ENCODE measurements around the gene HDHD3.

The HDHD3 gene

DNA sequence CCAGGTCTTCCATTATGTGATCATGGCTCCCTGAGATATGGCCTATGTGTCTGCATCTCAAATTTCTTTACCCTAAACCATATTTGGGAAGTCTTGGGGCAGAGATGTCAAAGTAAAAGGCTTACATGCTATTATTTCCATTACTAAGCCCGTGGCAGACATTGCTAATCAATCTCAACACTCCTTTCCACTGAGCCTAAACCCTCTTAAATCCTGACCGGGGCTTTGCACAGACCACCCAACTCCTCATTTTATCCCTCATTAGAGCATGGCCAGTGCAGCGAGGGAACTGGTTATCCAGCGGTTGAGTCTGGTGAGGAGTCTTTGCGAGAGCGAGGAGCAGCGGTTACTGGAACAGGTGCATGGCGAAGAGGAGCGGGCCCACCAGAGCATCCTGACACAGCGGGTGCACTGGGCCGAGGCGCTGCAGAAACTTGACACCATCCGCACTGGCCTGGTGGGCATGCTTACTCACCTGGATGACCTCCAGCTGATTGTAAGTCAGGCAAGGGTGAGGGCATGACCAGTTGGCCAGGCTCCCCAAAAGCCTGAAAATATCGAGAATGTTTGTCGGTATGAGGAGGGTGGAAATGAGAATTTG is 16.4 kb downstream of the HDHD3 start:
- H3K4me1 Mint-ChIP-seq (ENCODE audit: low read depth) = peaks cover 14% of the 10 kb centered on the region
- no peaks in the 10 kb centered on the region for H3K36me3 Mint-ChIP-seq (ENCODE audit: low read depth)
- no peak overlapping the region for H3K27ac Mint-ChIP-seq
- H3K4me3 Mint-ChIP-seq = no peak overlapping the region
- no peak for DNase-seq
- H3K27me3 Mint-ChIP-seq = peaks cover 5% of the 10 kb centered on the region
- no peaks in the 10 kb centered on the region for H3K9me3 Mint-ChIP-seq

DNA sequence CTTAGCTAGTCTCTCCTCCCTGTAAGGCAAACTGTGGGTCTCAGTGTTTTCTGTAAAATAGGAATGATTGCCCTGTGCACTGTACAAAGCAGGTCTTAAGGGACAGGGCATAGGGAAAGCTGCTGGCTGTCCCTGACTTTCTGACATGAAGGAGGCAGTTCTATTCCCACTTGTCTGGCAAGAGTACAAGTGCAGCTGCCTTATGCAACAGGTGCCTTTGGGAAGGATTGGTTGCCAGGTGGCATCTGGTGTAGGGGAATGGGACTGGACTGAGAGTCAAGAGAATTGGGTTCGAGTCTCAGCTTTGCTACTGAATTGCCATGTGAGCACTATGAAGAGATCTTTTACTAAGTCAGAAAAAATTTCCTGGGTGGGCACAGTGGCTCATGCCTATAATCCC is 17.4 kb downstream of the HDHD3 start:
- DNase-seq = no peak
- no peak overlapping the region for H3K4me3 Mint-ChIP-seq
- no peaks in the 10 kb centered on the region for H3K36me3 Mint-ChIP-seq (ENCODE audit: low read depth)
- H3K9me3 Mint-ChIP-seq = no peaks in the 10 kb centered on the region
- peaks cover 5% of the 10 kb centered on the region for H3K27me3 Mint-ChIP-seq
- no peak overlapping the region for H3K27ac Mint-ChIP-seq
- H3K4me1 Mint-ChIP-seq (ENCODE audit: low read depth) = peaks cover 14% of the 10 kb centered on the region

GRCh38 chr9:113356686-113357292 is 20.0 kb downstream of the HDHD3 start:
- Mint-ChIP-seq H3K27me3 (peaks cover 22% of the 10 kb centered on the region), H3K36me3 (ENCODE audit: low read depth) (no peaks in the 10 kb centered on the region), H3K4me3 (no peak overlapping the region), H3K27ac (no peak overlapping the region), H3K4me1 (ENCODE audit: low read depth) (peaks cover 19% of the 10 kb centered on the region), H3K9me3 (no peaks in the 10 kb centered on the region)
- DNase-seq = no peak

GRCh38 chr9:113355040-113355596 is 21.7 kb downstream of the HDHD3 start:
- H3K9me3 Mint-ChIP-seq = no peaks in the 10 kb centered on the region
- peaks cover 24% of the 10 kb centered on the region for H3K4me1 Mint-ChIP-seq (ENCODE audit: low read depth)
- H3K27me3 Mint-ChIP-seq = peaks cover 34% of the 10 kb centered on the region
- H3K27ac Mint-ChIP-seq = no peak overlapping the region
- H3K4me3 Mint-ChIP-seq = no peak overlapping the region
- H3K36me3 Mint-ChIP-seq (ENCODE audit: low read depth) = no peaks in the 10 kb centered on the region
- no peak for DNase-seq

DNA sequence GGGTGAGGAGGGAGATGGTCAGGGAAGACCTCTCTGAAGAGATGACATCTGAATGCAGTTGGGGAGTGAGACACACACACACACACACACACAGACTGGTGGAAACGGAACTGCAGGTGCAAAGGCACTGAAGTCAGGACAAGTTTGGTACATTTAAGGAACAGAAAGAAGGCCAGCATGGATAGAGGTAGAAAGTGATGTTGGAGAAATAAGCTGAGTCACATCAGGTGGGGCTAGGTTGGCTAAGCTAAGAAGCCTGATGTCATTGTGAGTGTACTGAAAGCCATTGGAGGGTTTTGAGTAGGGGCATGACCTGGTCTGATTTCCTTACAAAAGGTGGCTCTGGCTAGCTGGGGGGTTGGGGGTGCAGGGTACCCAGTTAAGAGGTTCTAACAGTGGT is 24.4 kb downstream of the HDHD3 start:
- DNase-seq = no peak
- H3K27me3 Mint-ChIP-seq = peaks cover 42% of the 10 kb centered on the region
- H3K9me3 Mint-ChIP-seq = no peaks in the 10 kb centered on the region
- peaks cover 33% of the 10 kb centered on the region for H3K4me1 Mint-ChIP-seq (ENCODE audit: low read depth)
- peak overlapping the region; percentile 65 for H3K27ac Mint-ChIP-seq
- no peak overlapping the region for H3K4me3 Mint-ChIP-seq
- no peaks in the 10 kb centered on the region for H3K36me3 Mint-ChIP-seq (ENCODE audit: low read depth)

DNA sequence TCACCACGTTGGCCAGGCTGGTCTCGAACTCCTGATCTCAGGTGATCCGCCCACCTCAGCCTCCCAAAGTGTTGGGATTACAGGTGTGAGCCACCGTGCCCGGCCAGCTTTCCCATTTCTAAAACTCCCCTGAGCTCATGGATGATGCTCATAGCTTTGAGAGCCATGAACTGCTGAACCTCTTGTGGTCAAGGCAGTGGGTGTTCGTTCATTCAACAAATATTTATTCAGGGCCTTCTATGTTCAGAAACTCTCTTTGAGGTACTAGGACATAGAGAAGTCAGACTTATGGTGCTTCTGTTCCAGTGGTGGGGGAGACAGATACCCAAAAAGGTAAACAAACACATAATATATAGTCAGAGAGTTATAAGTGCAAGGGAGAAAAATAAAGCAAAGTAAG is 24.8 kb downstream of the HDHD3 start:
- Mint-ChIP-seq H3K4me3 (no peak overlapping the region), H3K27me3 (peaks cover 42% of the 10 kb centered on the region), H3K27ac (peak overlapping the region; percentile 65), H3K9me3 (no peaks in the 10 kb centered on the region), H3K4me1 (ENCODE audit: low read depth) (peaks cover 36% of the 10 kb centered on the region), H3K36me3 (ENCODE audit: low read depth) (no peaks in the 10 kb centered on the region)
- DNase-seq = no peak

GRCh38 chr9:113350937-113351336 is 25.8 kb downstream of the HDHD3 start:
- no peaks in the 10 kb centered on the region for H3K9me3 Mint-ChIP-seq
- no peaks in the 10 kb centered on the region for H3K36me3 Mint-ChIP-seq (ENCODE audit: low read depth)
- peaks cover 38% of the 10 kb centered on the region for H3K4me1 Mint-ChIP-seq (ENCODE audit: low read depth)
- peaks cover 37% of the 10 kb centered on the region for H3K27me3 Mint-ChIP-seq
- peak overlapping the region; percentile 77 for H3K4me3 Mint-ChIP-seq
- peak overlapping the region; percentile 90 for H3K27ac Mint-ChIP-seq
- DNase-seq = no peak

DNA sequence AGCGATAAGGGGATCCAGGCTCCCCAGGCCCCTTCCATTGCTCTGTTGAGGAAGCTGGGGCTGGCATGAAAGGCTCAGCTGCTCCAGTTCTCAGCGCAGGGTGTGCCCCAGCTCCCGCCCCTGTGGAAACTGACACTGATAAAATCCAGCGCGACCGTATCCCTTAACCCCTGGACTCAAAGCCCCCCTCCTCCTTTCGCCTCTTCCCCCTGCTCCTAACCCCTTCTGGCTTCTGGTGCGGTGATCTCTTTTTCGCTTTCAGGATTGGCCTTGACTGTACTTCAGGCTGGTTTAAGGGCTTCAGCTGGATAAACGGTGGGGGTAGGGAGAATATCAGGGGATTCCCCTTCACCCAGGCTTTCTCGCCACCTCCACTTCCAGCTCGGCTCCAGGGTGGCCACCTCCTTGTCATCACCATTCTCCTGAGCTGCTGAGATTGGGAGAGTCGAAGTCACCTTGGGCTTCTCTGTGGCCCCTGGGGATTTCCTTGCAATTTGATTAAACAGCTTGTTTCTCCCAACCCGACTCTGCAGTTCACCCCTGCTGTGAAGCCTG is 26.6 kb downstream of the HDHD3 start:
- H3K4me1 Mint-ChIP-seq (ENCODE audit: low read depth) = peaks cover 43% of the 10 kb centered on the region

GRCh38 chr9:113349445-113350094 is 27.2 kb downstream of the HDHD3 start, which contains the start of gene BSPRY:
Gene BSPRY (plus strand): TSS chr9:113349541. CDS start chr9:113349580, 39 bp downstream.
- DNase-seq = peak; percentile 58
- Mint-ChIP-seq H3K9me3 (no peaks in the 10 kb centered on the region), H3K27ac (peak within 1 kb of the TSS; percentile 90), H3K4me3 (peak within 1 kb of the TSS; percentile 77), H3K27me3 (peaks cover 37% of the 10 kb centered on the region), H3K36me3 (ENCODE audit: low read depth) (no peaks in the 10 kb centered on the region), H3K4me1 (ENCODE audit: low read depth) (peaks cover 43% of the 10 kb centered on the region)

More for the DNA sequence above, 26.6 kb downstream of the HDHD3 start:
- no peaks in the 10 kb centered on the region for H3K9me3 Mint-ChIP-seq
- H3K36me3 Mint-ChIP-seq (ENCODE audit: low read depth) = no peaks in the 10 kb centered on the region
- H3K27ac Mint-ChIP-seq = peak overlapping the region; percentile 90
- H3K27me3 Mint-ChIP-seq = peaks cover 37% of the 10 kb centered on the region
- peak overlapping the region; percentile 77 for H3K4me3 Mint-ChIP-seq
- no peak for DNase-seq

DNA sequence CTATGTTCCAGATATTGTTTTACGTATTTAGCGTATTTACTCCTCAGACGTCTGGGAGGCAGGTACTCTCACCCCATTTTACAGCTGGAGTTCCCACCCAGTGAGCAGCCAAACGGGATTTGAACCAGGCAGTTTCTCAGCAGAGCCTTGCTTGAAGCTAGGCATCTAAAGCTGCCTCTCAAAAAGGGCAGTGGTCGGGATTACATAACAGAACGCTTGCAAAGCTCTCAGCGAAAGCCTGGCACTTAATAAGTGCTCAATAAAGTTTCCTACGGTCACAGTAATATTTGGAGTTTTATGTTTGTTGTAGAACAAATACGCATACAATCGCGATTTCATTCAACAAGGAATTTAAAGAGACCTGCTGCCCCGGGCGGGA is 27.7 kb downstream of the HDHD3 start:
- H3K27ac Mint-ChIP-seq = no peak overlapping the region
- no peak for DNase-seq
- H3K4me1 Mint-ChIP-seq (ENCODE audit: low read depth) = peaks cover 43% of the 10 kb centered on the region
- no peaks in the 10 kb centered on the region for H3K36me3 Mint-ChIP-seq (ENCODE audit: low read depth)
- peak overlapping the region; percentile 70 for H3K4me3 Mint-ChIP-seq
- peaks cover 36% of the 10 kb centered on the region for H3K27me3 Mint-ChIP-seq
- no peaks in the 10 kb centered on the region for H3K9me3 Mint-ChIP-seq

DNA sequence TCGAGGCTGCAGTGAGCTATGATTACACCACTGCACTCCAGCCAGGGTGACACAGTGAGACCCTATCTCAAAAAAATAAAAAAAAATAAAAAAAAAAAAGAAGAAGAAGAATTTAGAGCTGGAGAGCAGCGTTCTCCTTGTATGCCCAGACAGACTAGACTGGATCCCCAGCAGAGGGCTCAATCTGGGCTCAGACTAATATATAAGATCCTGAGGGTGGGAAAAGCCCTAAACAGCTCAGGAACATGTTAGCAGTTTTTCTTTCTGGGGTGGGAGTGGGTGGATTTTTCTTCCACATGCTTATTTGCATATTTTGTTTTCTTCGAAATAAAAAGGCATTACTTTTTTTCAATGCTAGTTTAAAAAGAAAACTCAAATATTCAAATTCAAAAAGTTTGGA is 28.3 kb downstream of the HDHD3 start:
- Mint-ChIP-seq H3K27me3 (peaks cover 33% of the 10 kb centered on the region), H3K4me1 (ENCODE audit: low read depth) (peaks cover 43% of the 10 kb centered on the region), H3K9me3 (no peaks in the 10 kb centered on the region), H3K4me3 (no peak overlapping the region), H3K27ac (no peak overlapping the region), H3K36me3 (ENCODE audit: low read depth) (no peaks in the 10 kb centered on the region)
- no peak for DNase-seq

DNA sequence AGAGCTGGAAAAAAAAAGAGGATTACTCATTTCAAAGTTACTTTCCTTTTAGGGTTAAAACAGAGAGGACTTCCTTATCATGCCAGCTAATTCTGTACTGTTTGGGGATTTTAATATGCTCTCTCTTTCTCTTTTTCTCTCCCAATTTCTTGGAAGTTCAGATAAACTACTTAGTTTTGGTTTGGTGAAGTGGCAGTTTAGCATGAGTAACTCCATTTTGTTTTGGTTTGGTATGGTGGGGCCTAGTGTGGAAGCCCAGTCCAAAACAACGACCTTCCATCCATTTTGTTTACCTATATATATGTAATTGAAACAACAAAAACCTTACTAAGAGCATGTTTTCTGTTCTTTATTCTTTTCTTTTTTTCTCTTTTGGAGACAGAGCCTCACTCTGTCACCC is 31.1 kb downstream of the HDHD3 start:
- DNase-seq = no peak
- H3K4me1 Mint-ChIP-seq (ENCODE audit: low read depth) = peaks cover 44% of the 10 kb centered on the region
- H3K9me3 Mint-ChIP-seq = no peaks in the 10 kb centered on the region
- no peak overlapping the region for H3K4me3 Mint-ChIP-seq
- no peaks in the 10 kb centered on the region for H3K36me3 Mint-ChIP-seq (ENCODE audit: low read depth)
- peaks cover 12% of the 10 kb centered on the region for H3K27me3 Mint-ChIP-seq
- H3K27ac Mint-ChIP-seq = no peak overlapping the region

GRCh38 chr9:113345190-113345589 is 31.6 kb downstream of the HDHD3 start:
- DNase-seq = no peak
- no peak overlapping the region for H3K27ac Mint-ChIP-seq
- H3K36me3 Mint-ChIP-seq (ENCODE audit: low read depth) = no peaks in the 10 kb centered on the region
- H3K9me3 Mint-ChIP-seq = no peaks in the 10 kb centered on the region
- H3K4me1 Mint-ChIP-seq (ENCODE audit: low read depth) = peaks cover 44% of the 10 kb centered on the region
- no peak overlapping the region for H3K4me3 Mint-ChIP-seq
- peaks cover 8% of the 10 kb centered on the region for H3K27me3 Mint-ChIP-seq

DNA sequence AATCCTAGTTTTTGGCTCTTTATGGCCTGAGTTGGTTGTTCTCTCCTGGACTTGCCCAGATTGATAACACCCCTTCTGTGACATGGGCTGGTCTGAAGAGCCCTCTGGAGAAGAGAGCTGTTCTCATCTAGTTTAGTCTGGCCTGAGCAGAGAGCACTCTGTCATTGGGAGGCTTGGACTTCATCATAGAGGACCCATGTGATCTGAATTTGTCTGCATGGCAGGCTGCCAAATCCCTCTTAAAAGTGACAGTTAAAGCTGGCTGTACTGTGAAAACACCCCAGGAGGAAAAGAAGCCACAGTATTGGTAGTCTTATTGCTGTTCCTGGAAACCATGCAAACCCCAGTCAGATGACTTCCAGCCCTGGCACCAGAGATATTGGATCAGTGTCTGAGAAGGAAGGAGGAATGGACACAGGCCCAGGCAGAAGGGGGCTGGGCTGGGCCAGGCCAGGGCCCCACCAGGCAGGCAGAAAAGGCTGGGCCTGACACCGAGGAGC is 33.0 kb downstream of the HDHD3 start:
- no peak overlapping the region for H3K4me3 Mint-ChIP-seq
- no peak overlapping the region for H3K27ac Mint-ChIP-seq
- no peak for DNase-seq
- peaks cover 45% of the 10 kb centered on the region for H3K4me1 Mint-ChIP-seq (ENCODE audit: low read depth)
- H3K27me3 Mint-ChIP-seq = no peaks in the 10 kb centered on the region
- H3K36me3 Mint-ChIP-seq (ENCODE audit: low read depth) = peaks cover 4% of the 10 kb centered on the region
- H3K9me3 Mint-ChIP-seq = no peaks in the 10 kb centered on the region
